ENCODE measurements around the gene C6orf89.

Gene C6orf89

DNA sequence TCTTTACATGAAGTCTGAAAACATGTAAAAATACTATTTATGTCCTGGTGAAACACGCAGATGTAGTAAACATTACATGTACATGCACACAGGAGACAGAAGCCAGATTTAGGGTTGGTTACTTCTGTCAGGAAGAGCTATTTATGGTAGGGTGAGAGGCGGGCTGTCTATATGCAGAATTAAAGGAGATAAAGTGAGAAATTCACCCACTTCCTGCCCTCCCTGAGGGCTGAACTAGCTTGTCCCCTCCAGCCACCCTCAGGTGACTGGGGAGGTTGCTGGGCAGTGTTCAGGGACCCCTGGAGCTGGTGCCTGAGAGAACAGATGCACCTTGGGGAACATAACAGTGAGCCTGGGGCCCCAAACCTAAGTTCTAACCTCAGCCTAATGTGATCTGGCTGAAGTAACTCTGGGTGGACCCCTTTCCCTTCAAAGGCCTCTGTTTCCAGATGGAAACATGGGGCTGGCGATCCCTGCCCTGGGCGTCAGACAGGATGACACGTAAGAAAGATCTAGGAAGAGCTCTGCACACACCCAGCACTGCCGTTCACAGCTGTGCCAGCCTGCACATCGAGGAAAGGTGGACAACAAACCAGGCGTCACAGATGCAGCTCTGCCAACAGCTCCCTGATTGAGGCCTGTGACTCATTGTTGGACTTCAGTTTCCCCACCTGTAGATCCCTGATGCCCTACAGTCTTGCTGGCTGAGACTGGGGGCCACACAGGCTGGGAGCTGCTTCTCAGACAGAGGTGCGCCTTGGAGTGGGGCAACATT, 70.1 kb downstream of the C6orf89 start:
- Mint-ChIP-seq H3K27ac (ENCODE audit: low read depth) (peak overlapping the region; percentile 42), H3K27me3 (no peaks in the 10 kb centered on the region), H3K9me3 (no peaks in the 10 kb centered on the region), H3K36me3 (ENCODE audit: insufficient read depth) (peaks cover 5% of the 10 kb centered on the region), H3K4me3 (peak overlapping the region; percentile 77), H3K4me1 (peaks cover 42% of the 10 kb centered on the region)
- DNase-seq (ENCODE audit: low spot score in 2 of 2): no peak
- peak; percentile 58 for ATAC-seq (replicated peaks; ENCODE audit: extremely low read depth, poor library complexity, severe bottlenecking)

GRCh38 chr6:36956446-36956820, 70.7 kb downstream of the C6orf89 start:
- Mint-ChIP-seq H3K27ac (ENCODE audit: low read depth) (peak overlapping the region; percentile 27), H3K9me3 (no peaks in the 10 kb centered on the region), H3K27me3 (no peaks in the 10 kb centered on the region), H3K4me1 (peaks cover 47% of the 10 kb centered on the region), H3K4me3 (peak overlapping the region; percentile 77), H3K36me3 (ENCODE audit: insufficient read depth) (peaks cover 4% of the 10 kb centered on the region)
- DNase-seq (ENCODE audit: low spot score in 2 of 2) (no peak), ATAC-seq (replicated peaks; ENCODE audit: extremely low read depth, poor library complexity, severe bottlenecking) (no peak)

- Mint-ChIP-seq H3K4me3 (no peak overlapping the region), H3K9me3 (no peaks in the 10 kb centered on the region), H3K27me3 (no peaks in the 10 kb centered on the region), H3K27ac (ENCODE audit: low read depth) (no peak overlapping the region), H3K36me3 (ENCODE audit: insufficient read depth) (peaks cover 4% of the 10 kb centered on the region), H3K4me1 (peaks cover 56% of the 10 kb centered on the region)
- DNase-seq (ENCODE audit: low spot score in 2 of 2) (no peak), ATAC-seq (replicated peaks; ENCODE audit: extremely low read depth, poor library complexity, severe bottlenecking) (no peak)
Measured at GRCh38 chr6:36957773-36958271, 72.1 kb downstream of the C6orf89 start.

DNA sequence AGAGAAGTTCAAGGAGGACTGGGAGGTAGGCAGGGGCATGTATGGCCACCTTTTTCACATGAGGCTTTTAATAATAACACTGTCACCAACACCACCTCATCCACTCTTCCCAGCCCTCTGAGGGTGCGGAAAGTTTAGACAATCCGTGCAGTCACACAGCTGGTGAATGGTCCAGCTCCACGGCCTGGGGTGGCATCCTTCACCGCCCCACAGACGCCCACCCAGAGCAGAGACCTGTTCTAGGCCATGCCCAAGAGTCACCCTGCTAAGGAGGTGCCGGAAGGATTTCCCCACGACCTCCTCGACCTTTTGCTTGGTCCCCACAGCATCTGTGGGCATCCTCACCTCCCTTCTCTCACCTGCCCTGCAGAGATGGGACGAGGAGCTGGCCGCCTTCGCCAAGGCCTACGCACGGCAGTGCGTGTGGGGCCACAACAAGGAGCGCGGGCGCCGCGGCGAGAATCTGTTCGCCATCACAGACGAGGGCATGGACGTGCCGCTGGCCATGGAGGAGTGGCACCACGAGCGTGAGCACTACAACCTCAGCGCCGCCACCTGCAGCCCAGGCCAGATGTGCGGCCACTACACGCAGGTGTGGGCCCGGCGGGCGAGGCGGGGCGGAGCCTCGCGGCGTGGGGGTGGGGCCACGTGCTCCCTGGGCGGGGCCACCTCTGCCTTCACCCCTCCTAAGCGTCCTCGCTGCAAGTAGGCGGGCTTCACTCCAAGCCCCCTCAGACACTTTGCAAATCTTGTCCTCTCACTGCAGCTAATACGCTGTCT, 73.2 kb downstream of the C6orf89 start:
- H3K27me3 Mint-ChIP-seq: no peaks in the 10 kb centered on the region
- H3K4me3 Mint-ChIP-seq: no peak overlapping the region
- ATAC-seq (replicated peaks; ENCODE audit: extremely low read depth, poor library complexity, severe bottlenecking): no peak
- no peak for DNase-seq (ENCODE audit: low spot score in 2 of 2)
- no peaks in the 10 kb centered on the region for H3K9me3 Mint-ChIP-seq
- no peak overlapping the region for H3K27ac Mint-ChIP-seq (ENCODE audit: low read depth)
- peaks cover 4% of the 10 kb centered on the region for H3K36me3 Mint-ChIP-seq (ENCODE audit: insufficient read depth)
- peaks cover 61% of the 10 kb centered on the region for H3K4me1 Mint-ChIP-seq

- H3K9me3 Mint-ChIP-seq: no peaks in the 10 kb centered on the region
- H3K27ac Mint-ChIP-seq (ENCODE audit: low read depth): no peak overlapping the region
- ATAC-seq (replicated peaks; ENCODE audit: extremely low read depth, poor library complexity, severe bottlenecking) (no peak), DNase-seq (ENCODE audit: low spot score in 2 of 2) (no peak)
- no peaks in the 10 kb centered on the region for H3K27me3 Mint-ChIP-seq
- H3K4me3 Mint-ChIP-seq: no peak overlapping the region
- H3K4me1 Mint-ChIP-seq: peaks cover 60% of the 10 kb centered on the region
- H3K36me3 Mint-ChIP-seq (ENCODE audit: insufficient read depth): peaks cover 4% of the 10 kb centered on the region
Measured at GRCh38 chr6:36959555-36960250, 74.0 kb downstream of the C6orf89 start.

DNA sequence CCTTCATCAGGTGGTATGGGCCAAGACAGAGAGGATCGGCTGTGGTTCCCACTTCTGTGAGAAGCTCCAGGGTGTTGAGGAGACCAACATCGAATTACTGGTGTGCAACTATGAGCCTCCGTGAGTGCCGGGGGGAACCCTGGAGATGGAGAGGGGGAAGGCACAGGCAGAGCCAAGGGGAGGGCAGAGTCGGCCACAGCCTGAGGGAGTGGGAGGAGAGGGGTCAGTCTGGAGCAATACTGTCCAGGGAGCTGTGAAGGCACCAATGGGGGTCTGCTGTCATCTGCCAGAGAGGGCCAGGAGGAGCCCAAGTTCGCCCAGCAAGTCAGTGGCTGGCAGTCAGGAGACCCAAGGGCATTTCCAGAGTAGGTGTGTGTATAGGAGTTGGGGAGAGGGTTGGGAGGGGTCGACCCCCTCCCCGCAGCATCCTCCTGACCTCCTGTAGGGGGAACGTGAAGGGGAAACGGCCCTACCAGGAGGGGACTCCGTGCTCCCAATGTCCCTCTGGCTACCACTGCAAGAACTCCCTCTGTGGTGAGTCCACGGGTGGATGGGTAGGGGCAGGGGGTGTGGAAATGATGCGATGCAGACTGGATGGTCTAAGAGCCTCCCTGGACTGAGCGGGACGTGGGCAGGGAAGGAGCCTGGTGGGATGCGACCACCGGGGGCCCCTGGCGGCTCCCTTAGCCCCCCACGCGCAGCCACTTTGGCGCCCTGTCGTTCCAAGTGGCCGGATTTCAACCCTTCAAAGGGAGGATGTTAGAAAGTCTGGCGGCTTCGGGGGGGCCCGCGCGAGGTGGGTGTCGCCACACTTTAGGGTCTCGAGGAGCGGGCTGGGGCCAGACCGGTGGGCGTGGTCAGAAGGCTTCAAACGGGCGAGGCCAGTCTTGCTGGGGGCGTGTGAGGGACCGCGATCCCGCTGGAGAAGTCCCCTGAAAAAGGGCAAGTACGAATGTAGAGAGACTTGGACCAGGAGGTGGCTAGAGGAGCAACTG, 76.0 kb downstream of the C6orf89 start:
- Mint-ChIP-seq H3K4me1 (peaks cover 44% of the 10 kb centered on the region), H3K36me3 (ENCODE audit: insufficient read depth) (peaks cover 6% of the 10 kb centered on the region), H3K27ac (ENCODE audit: low read depth) (no peak overlapping the region), H3K27me3 (no peaks in the 10 kb centered on the region), H3K4me3 (peak overlapping the region; percentile 29), H3K9me3 (no peaks in the 10 kb centered on the region)
- ATAC-seq (replicated peaks; ENCODE audit: extremely low read depth, poor library complexity, severe bottlenecking) (no peak), DNase-seq (ENCODE audit: low spot score in 2 of 2) (no peak)

GRCh38 chr6:36962874-36963273, 77.1 kb downstream of the C6orf89 start:
- H3K27me3 Mint-ChIP-seq: no peaks in the 10 kb centered on the region
- ATAC-seq (replicated peaks; ENCODE audit: extremely low read depth, poor library complexity, severe bottlenecking): peak; percentile 55
- no peaks in the 10 kb centered on the region for H3K9me3 Mint-ChIP-seq
- H3K4me1 Mint-ChIP-seq: peaks cover 41% of the 10 kb centered on the region
- H3K4me3 Mint-ChIP-seq: peak overlapping the region; percentile 32
- H3K27ac Mint-ChIP-seq (ENCODE audit: low read depth): peak overlapping the region; percentile 57
- peaks cover 8% of the 10 kb centered on the region for H3K36me3 Mint-ChIP-seq (ENCODE audit: insufficient read depth)
- DNase-seq (ENCODE audit: low spot score in 2 of 2): peak; percentile 37 to 55

DNA sequence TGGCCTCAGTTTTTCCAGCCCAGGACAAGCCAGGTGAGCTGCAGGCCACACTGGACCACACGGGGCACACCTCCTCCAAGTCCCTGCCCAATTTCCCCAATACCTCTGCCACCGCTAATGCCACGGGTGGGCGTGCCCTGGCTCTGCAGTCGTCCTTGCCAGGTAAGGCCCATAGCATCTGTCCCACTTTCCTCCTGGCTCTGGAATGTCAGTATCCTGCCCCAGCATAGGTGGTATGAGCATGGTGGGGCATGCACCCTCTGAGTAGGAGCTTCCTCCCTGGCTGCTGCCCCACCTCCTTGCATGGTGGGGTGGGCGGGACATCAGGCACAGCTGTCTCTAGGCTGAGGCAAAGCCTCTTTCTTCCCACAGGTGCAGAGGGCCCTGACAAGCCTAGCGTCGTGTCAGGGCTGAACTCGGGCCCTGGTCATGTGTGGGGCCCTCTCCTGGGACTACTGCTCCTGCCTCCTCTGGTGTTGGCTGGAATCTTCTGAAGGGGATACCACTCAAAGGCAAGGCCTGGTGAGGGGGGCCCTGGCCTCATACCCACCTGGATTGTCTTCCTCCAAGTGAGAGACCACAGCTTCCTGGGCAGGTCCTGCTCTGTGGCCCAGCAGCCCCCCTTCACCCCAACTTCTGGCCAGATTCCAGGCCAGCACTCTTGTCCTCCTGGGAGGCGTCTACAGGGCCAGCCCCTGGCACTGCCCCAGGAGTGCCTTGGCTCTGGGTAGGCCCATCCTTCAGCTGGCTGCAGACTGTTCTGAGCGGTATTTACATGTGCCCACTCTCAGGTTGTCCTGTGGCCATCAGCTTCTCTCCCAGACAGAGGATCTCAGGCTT, 77.9 kb downstream of the C6orf89 start:
- peaks cover 41% of the 10 kb centered on the region for H3K4me1 Mint-ChIP-seq
- H3K36me3 Mint-ChIP-seq (ENCODE audit: insufficient read depth): peaks cover 15% of the 10 kb centered on the region
- DNase-seq (ENCODE audit: low spot score in 2 of 2) (no peak), ATAC-seq (replicated peaks; ENCODE audit: extremely low read depth, poor library complexity, severe bottlenecking) (peak; percentile 72)
- H3K9me3 Mint-ChIP-seq: no peaks in the 10 kb centered on the region
- peak overlapping the region; percentile 57 for H3K27ac Mint-ChIP-seq (ENCODE audit: low read depth)
- no peaks in the 10 kb centered on the region for H3K27me3 Mint-ChIP-seq
- peak overlapping the region; percentile 32 for H3K4me3 Mint-ChIP-seq

DNA sequence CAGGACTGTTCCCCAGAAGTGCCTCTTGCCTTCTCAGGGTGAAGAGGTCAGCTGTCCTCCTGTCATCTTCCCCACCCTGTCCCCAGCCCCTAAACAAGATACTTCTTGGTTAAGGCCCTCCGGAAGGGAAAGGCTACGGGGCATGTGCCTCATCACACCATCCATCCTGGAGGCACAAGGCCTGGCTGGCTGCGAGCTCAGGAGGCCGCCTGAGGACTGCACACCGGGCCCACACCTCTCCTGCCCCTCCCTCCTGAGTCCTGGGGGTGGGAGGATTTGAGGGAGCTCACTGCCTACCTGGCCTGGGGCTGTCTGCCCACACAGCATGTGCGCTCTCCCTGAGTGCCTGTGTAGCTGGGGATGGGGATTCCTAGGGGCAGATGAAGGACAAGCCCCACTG, 78.6 kb downstream of the C6orf89 start:
- no peak for ATAC-seq (replicated peaks; ENCODE audit: extremely low read depth, poor library complexity, severe bottlenecking)
- no peaks in the 10 kb centered on the region for H3K27me3 Mint-ChIP-seq
- peaks cover 41% of the 10 kb centered on the region for H3K4me1 Mint-ChIP-seq
- H3K27ac Mint-ChIP-seq (ENCODE audit: low read depth): peak overlapping the region; percentile 39
- H3K4me3 Mint-ChIP-seq: peak overlapping the region; percentile 17
- no peak for DNase-seq (ENCODE audit: low spot score in 2 of 2)
- H3K36me3 Mint-ChIP-seq (ENCODE audit: insufficient read depth): peaks cover 20% of the 10 kb centered on the region
- H3K9me3 Mint-ChIP-seq: no peaks in the 10 kb centered on the region

GRCh38 chr6:36964908-36965307, 79.2 kb downstream of the C6orf89 start:
- H3K4me3 Mint-ChIP-seq: peak overlapping the region; percentile 17
- H3K27me3 Mint-ChIP-seq: no peaks in the 10 kb centered on the region
- ATAC-seq (replicated peaks; ENCODE audit: extremely low read depth, poor library complexity, severe bottlenecking) (no peak), DNase-seq (ENCODE audit: low spot score in 2 of 2) (no peak)
- peaks cover 40% of the 10 kb centered on the region for H3K4me1 Mint-ChIP-seq
- no peaks in the 10 kb centered on the region for H3K9me3 Mint-ChIP-seq
- H3K27ac Mint-ChIP-seq (ENCODE audit: low read depth): peak overlapping the region; percentile 39
- peaks cover 23% of the 10 kb centered on the region for H3K36me3 Mint-ChIP-seq (ENCODE audit: insufficient read depth)

GRCh38 chr6:36967301-36967700, 81.5 kb downstream of the C6orf89 start:
- peaks cover 32% of the 10 kb centered on the region for H3K36me3 Mint-ChIP-seq (ENCODE audit: insufficient read depth)
- DNase-seq (ENCODE audit: low spot score in 2 of 2): no peak
- H3K27me3 Mint-ChIP-seq: no peaks in the 10 kb centered on the region
- H3K9me3 Mint-ChIP-seq: no peaks in the 10 kb centered on the region
- H3K27ac Mint-ChIP-seq (ENCODE audit: low read depth): no peak overlapping the region
- H3K4me1 Mint-ChIP-seq: peaks cover 25% of the 10 kb centered on the region
- H3K4me3 Mint-ChIP-seq: no peak overlapping the region
- no peak for ATAC-seq (replicated peaks; ENCODE audit: extremely low read depth, poor library complexity, severe bottlenecking)
